Measurements from ENCODE around the gene TF.
"Not testable (repeated sequence)": the region's sequence is repeated elsewhere in the genome, so short reads cannot be mapped to it uniquely, and the experiment has no call there.

The TF gene

GRCh38 chr3:133745981-133746711 lies at the start of gene TF:
TSS of gene TF (plus strand) at chr3:133746393. CDS start at chr3:133746441, 48 bp downstream.
- ATAC-seq: no peak
- no peak for DNase-seq

- ATAC-seq: no peak
- DNase-seq: no peak
Measured at GRCh38 chr3:133697960-133698359, 48.2 kb upstream of the TF start.

DNA sequence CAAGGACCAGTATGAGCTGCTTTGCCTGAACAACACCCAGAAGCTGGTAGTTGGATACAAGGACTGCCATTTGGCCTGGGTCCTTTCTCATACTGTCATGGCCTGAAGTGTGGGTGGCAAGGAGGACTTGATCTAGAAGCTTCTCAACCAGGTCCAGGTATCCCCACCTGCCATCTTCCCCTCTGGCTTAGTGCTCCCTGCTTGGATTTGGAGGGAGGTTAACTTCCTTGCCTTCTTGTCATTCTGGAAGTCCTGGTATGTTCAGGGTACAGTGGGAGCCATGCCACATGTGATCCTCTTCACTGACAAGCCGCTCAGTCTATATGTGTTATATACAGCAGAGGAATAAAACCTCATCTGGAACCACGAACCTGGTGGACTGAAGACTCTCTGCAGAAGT lies 46.7 kb upstream of the TF start:
- DNase-seq (no peak), ATAC-seq (no peak)

GRCh38 chr3:133699903-133700302 lies 46.3 kb upstream of the TF start:
- DNase-seq (no peak), ATAC-seq (no peak)

DNA sequence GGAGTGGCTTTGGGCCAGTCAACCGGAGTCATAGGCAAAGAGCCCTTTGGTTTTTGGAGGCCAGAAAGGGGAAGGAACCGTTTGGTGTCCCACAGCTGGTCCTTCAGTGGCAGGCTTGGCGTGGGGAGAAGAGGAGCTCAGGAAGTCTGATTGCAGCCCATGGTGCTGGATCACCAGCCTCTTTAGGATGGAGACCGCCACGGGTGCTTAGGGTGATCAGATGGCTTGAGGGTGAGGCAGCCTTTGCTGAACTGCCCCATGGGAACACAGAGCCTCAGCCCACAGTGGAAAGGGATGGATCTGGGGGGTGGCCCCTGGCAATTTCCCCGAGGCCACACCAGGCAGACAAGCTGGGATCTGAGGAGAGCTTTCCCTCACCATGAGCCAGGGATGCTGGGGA lies 45.8 kb upstream of the TF start:
- no peak for ATAC-seq

DNA sequence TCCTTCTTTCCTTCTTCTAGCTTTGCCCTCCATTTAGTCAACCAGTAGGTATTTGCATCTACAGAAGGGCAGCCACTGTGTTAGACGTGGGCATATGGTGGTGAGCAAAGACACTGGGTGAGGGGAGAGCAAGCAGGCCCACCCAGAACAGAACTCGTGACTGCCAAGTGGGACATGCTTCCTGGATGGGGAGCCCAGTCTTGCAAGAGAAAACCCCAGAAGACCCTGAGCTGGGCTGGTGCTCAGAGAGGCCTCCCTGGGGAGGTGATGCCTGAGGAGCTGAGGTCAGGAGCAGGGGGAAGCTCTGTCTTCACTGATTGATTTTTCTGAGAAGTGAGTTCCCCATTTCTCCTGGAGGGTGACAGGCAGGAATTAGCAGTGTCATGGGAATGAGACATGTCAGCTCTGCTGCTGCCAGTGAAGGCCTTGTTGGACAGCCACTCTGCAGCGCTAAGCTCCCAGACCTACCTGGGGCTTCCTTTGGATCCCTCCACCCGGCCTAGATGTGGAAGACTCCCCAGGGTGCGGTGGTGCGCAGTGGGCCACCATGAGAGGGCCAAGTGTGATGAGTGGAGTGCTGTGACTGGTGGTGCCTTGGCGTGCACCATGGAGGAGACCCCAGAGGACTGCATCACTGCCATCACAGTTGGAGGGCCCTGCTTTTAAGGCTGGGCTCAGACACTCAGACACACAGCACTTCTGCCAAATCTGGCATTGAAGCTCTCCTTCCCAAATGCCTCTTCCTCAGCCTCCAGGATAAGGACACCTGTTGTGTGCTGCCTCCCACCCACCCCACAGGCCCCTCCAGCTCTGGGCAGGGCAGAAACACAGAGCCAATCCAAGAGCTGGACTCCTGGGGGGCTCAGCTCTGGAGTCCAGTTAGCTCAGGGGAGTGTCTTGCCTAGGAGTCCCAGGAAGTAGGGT lies 44.5 kb upstream of the TF start:
- ATAC-seq (no peak), DNase-seq (no peak)

More for the DNA sequence above, 45.8 kb upstream of the TF start:
- DNase-seq: no peak

GRCh38 chr3:133703915-133704314 lies 42.3 kb upstream of the TF start:
- ATAC-seq (no peak), DNase-seq (no peak)

DNA sequence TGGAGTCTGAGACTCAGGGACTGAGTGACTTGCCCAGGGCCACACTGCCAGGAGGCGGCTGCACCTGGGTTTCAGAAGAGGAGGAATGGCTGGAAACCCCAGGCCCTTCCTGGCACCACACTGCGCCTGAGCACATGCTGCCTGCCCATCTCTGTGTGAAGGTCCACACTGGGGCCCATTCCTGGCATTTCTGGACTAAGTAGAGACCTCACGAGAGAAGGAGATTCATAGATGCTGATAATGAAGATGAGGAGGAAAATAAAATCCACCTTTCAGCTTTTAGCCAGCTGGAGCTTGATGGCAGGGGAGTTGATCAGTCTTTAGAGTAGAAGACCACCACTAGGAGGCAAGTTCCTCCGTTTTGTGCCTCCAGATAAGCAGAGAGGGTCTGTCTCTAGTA lies 40.2 kb upstream of the TF start:
- DNase-seq (no peak), ATAC-seq (no peak)

- ATAC-seq: no peak
- no peak for DNase-seq
Measured at GRCh38 chr3:133709139-133709750, 36.9 kb upstream of the TF start.

DNA sequence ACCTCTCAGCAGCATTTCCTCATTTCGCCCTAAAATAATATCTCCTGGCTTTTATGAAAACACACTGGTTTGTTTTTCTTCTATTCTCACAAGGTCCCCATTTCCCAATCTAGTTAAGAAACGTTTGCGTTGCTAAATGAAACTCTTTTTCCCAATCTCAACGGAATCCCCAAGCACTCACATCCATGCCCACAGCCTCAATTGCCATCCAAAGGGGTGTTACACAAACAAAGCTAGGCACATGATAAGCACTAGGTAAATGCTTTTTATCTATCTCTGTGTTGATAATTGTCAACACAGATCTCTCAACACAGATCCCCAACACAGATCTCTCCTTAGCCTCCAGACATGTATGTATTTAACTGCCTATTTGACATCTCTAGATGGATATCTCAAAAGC lies 35.2 kb upstream of the TF start:
- DNase-seq (no peak), ATAC-seq (no peak)

GRCh38 chr3:133712017-133712416 lies 34.2 kb upstream of the TF start:
- no peak for DNase-seq
- no peak for ATAC-seq

DNA sequence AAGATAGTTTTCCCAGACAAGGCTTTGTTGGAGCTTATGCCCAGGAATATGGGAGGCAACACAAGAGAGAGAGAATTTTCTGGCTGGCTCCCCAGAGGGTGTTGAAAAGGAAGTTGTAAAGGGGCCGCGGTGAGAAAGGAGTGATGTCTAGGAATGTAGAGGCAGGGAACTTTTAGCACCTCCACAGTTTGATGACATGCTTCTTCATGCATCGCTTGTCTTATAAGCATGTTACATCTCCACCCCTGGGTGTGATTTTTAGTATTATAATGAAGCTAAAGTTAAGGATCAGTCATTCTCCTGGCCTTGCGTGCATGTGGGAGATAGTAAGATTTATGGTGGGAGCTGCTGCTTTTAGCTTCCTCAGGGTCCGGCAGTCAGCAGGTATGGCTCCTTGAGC lies 32.8 kb upstream of the TF start:
- DNase-seq: no peak

GRCh38 chr3:133717424-133717823 lies 28.8 kb upstream of the TF start:
- DNase-seq (no peak), ATAC-seq (no peak)

More for the DNA sequence above, 32.8 kb upstream of the TF start:
- no peak for ATAC-seq

DNA sequence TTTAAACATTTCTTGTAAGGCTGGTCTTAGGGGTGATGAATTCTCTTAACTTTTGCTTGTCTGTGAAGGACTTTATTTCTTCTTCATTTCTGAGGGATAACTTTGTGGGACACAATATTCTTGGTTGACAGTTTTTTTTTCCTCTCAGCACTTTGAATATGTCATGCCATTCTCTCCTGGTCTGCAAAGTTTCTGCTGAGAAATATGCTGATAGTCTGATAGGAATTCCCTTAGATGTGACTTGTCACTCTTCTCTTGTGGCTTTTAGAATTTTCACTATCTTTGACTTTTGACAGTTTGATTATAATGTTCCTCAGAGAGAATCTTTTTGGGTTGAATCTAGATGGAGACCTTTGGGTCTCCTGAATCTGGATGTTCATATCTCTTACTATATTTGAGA lies 23.3 kb upstream of the TF start:
- no peak for ATAC-seq
- DNase-seq: no peak

DNA sequence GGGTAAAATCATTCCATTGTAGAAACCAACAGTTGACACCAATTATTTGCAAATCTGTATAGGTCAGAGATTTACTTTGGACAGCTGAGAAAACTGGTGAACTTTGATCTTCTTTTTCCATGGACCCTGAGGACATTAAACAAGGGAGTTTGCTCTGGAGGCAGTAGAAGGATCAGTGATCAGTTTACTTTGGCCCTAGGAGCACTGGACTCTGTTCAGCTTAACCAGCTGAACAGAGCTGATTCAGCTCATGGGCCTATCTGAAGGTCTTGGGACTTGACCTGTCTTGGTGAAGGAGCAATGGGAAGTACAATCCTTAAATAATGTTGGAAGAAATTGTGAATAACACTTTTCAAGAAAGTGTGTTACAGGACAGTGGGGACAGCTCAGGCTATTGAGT lies 15.2 kb upstream of the TF start:
- no peak for ATAC-seq

DNA sequence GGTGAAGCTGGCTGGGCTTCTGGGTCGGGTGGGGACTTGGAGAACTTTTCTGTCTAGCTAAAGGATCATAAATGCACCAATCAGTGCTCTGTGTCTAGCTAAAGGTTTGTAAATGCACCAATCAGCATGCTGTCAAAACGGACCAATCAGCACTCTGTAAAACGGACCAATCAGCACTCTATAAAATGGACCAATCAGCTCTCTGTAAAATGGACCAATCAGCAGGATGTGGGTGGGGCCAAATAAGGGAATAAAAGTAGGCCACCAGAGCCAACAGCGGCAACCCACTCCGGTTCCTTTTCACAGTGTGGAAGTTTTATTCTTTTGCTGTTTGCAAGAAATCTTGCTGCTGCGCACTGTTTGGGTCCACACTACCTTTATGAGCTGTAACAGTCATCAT lies 14.0 kb upstream of the TF start:
- not testable (repeated sequence) for ATAC-seq, DNase-seq

More for the DNA sequence above, 15.2 kb upstream of the TF start:
- DNase-seq: no peak

DNA sequence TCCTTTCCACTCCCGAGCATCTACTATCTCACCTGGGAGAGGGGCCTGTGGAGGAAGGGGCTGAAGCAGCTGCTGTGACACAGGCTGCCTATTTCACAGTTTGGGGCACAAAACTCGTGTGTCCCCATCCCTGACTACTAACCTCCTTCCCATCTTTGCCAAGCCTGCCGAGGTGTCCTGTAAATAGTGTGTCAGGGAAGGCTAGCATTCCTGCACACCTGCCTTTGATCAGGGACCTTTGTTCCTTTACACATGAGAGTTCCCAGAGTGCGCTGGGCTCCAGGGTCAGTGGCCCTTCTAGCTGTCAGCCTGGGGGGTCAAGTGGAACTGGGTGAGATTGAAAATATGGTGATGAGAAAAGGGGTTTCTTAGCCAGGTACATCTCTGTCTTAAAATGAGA lies 13.0 kb upstream of the TF start:
- no peak for ATAC-seq

GRCh38 chr3:133734305-133734704 lies 11.9 kb upstream of the TF start:
- DNase-seq: no peak
- no peak for ATAC-seq

More for the DNA sequence above, 13.0 kb upstream of the TF start:
- no peak for DNase-seq

DNA sequence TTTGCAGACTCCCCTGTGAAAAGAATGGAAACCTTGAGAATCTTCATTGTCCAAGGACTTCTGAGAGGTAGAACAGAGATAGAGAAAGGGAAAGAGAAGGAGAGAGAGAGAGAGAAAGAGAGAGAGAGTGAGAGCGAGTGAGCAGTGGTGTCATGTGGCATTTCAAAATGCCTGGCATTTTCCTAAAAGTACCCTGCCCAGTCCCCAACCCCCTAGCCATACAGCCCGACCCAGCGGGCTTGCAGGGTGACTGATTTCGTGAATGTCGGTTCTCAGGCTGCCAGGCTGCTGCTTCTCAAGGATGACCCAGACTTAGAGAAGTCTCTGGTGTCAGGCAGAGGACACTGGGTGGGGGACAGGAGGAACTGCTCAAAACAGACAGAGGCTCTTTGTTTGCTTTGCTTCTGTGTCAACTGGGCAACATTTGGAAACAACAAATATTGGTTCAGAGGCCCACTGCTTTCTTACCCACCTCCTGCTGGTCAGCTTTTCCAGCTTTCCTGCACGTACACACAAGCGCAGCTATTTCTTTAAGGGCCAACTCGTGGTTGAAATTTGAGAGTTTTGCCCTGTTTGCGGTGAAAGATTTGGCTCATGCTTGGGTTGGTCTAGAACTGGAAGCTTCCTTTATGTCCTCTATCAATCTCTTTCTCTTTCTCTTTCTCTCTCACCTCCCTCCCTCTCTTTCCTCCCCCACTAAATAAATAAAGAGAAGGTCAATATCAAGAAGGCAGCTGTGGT lies 3.7 kb upstream of the TF start:
- ATAC-seq: no peak
- DNase-seq: no peak

GRCh38 chr3:133744241-133744640 lies 2.0 kb upstream of the TF start:
- ATAC-seq (no peak), DNase-seq (no peak)

DNA sequence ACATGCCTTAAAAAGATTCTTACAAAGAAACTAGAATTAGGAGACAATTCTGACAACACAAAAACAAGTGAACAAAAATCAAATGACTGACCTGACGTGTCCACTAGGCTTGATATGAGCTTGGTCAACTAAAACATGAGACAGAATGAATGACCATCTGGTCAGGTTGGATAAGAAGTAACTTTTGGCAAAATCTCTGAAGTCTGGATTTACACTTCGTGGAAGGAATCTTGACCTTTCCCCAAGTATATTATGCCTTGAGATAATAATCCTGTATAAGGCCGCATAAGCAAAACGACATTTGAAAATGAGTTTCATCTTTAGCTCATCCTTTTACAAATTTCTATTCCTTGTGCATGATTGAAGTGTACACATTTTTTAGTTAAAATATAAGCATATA lies 1.1 kb upstream of the TF start:
- DNase-seq: no peak
- no peak for ATAC-seq

DNA sequence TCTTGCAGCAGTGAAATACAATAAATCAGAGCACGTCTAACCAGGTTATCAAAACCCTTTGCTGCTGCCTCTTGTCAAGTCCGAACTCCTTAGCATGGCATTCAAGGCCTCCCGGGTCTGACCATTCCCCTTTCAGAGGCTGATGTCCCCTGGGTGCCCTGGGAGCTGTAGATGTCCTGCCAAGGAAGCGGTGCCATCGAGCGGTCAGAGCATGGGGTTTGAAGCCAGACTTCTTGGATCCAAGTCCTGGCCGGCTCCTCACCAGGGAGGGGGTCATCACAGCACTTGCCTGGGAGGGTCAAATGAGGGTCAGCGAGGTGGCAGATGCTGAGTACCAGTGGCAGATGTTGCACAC lies 496 bp downstream of the TF start:
- ATAC-seq (no peak), DNase-seq (no peak)
